H9 (cell line): ENCODE measurements around the gene BACH1. TPM values are rescaled to one million over a fixed set of nuclear protein-coding genes. Genes with fewer than 3 reads are reported as not detected.

Experiments
- DNase-seq: peaks from one replicate; pipeline ENCODE4 v3.0.0-alpha.2; 2017
- H2AFZ ChIP-seq: one replicate; pipeline ENCODE4 v1.6.1; 2013; ENCODE audit warnings: mild to moderate bottlenecking, low read length, control low read depth, moderate library complexity
- H2AK5ac ChIP-seq: 2 replicates; pipeline ENCODE4 v1.6.1; 2013; ENCODE audit warnings: low read length, control low read depth, mixed read lengths; ENCODE audit not compliant: insufficient read length
- H2BK120ac ChIP-seq: one replicate; pipeline ENCODE4 v1.6.1; 2013; ENCODE audit warnings: low read depth, mild to moderate bottlenecking, low read length, control low read depth, inconsistent platforms; ENCODE audit not compliant: poor library complexity, severe bottlenecking
- H2BK12ac ChIP-seq: 2 replicates; pipeline ENCODE4 v1.6.1; 2013; ENCODE audit warnings: low read length, control low read depth, mixed read lengths, low read depth; ENCODE audit not compliant: insufficient read length
- H2BK15ac ChIP-seq: 2 replicates; pipeline ENCODE4 v1.6.1; 2013; ENCODE audit warnings: low read depth, low read length, control low read depth
- H2BK20ac ChIP-seq: one replicate; pipeline ENCODE4 v1.6.1; 2013; ENCODE audit warnings: low read depth, mild to moderate bottlenecking, low read length, control low read depth, inconsistent platforms; ENCODE audit not compliant: poor library complexity, severe bottlenecking
- H2BK5ac ChIP-seq: 2 replicates; pipeline ENCODE4 v1.6.1; 2013; ENCODE audit warnings: low read length, control low read depth, mixed read lengths; ENCODE audit not compliant: insufficient read length
- H3K14ac ChIP-seq: 2 replicates; pipeline ENCODE4 v1.6.1; 2013; ENCODE audit warnings: low read length, control low read depth; ENCODE audit not compliant: insufficient read depth
- H3K18ac ChIP-seq: 2 replicates; pipeline ENCODE4 v1.6.1; 2013; ENCODE audit warnings: low read depth, mild to moderate bottlenecking, mixed read lengths, low read length, control low read depth; ENCODE audit not compliant: insufficient read length
- H3K23ac ChIP-seq: 2 replicates; pipeline ENCODE4 v1.6.1; 2013; ENCODE audit warnings: low read length, control low read depth, mixed read lengths, low read depth; ENCODE audit not compliant: insufficient read length
- H3K23me2 ChIP-seq: 2 replicates; pipeline ENCODE4 v1.6.1; 2013; ENCODE audit warnings: low read depth, mild to moderate bottlenecking, mixed read lengths, low read length, control low read depth; ENCODE audit not compliant: insufficient read length, poor library complexity, severe bottlenecking
- H3K27ac ChIP-seq: 2 replicates; pipeline ENCODE4 v1.5.1; 2013; ENCODE audit warnings: low read length, control low read depth, mixed read lengths, low read depth; ENCODE audit not compliant: insufficient read length
- H3K27me3 ChIP-seq: 2 replicates; pipeline ENCODE4 v1.6.1; 2013; ENCODE audit warnings: low read length, control low read depth, inconsistent platforms; ENCODE audit not compliant: insufficient read depth
- H3K4ac ChIP-seq: 2 replicates; pipeline ENCODE4 v1.6.1; 2013; ENCODE audit warnings: low read depth, mild to moderate bottlenecking, control low read depth, inconsistent platforms, low read length, moderate library complexity
- H3K4me1 ChIP-seq: 2 replicates; pipeline ENCODE4 v1.6.1; 2013; ENCODE audit warnings: low read length, control low read depth, inconsistent platforms; ENCODE audit not compliant: insufficient read depth
- H3K4me2 ChIP-seq: 2 replicates; pipeline ENCODE4 v1.6.1; 2013; ENCODE audit warnings: low read length, control low read depth, mixed read lengths; ENCODE audit not compliant: insufficient read length, insufficient read depth
- H3K56ac ChIP-seq: 2 replicates; pipeline ENCODE4 v1.6.1; 2013; ENCODE audit warnings: low read depth, mild to moderate bottlenecking, mixed read lengths, low read length, control low read depth; ENCODE audit not compliant: insufficient read length
- H3K79me1 ChIP-seq: 2 replicates; pipeline ENCODE4 v1.6.1; 2013; ENCODE audit warnings: low read depth, mild to moderate bottlenecking, moderate library complexity, low read length, control low read depth, inconsistent platforms; ENCODE audit not compliant: insufficient read depth, poor library complexity, severe bottlenecking
- H3K79me2 ChIP-seq: 2 replicates; pipeline ENCODE4 v1.6.1; 2013; ENCODE audit warnings: low read length, control low read depth, inconsistent platforms; ENCODE audit not compliant: insufficient read depth
- H3K9ac ChIP-seq: 2 replicates; pipeline ENCODE4 v1.6.1; 2013; ENCODE audit warnings: low read length, control low read depth, mixed read lengths; ENCODE audit not compliant: insufficient read length; ENCODE audit errors: extremely low read depth
- H3K9me3 ChIP-seq: one replicate; pipeline ENCODE4 v1.6.1; 2013; ENCODE audit warnings: low read depth, low read length, inconsistent platforms; ENCODE audit not compliant: control insufficient read depth
- H3T11ph ChIP-seq: one replicate; pipeline ENCODE4 v1.6.1; 2013; ENCODE audit warnings: mild to moderate bottlenecking, low read length, control low read depth, inconsistent platforms
- H4K20me1 ChIP-seq: one replicate; pipeline ENCODE4 v1.6.1; 2013; ENCODE audit not compliant: control insufficient read depth, insufficient read length, insufficient read depth
- H4K5ac ChIP-seq: 2 replicates; pipeline ENCODE4 v1.6.1; 2013; ENCODE audit warnings: low read depth, mild to moderate bottlenecking, mixed read lengths, low read length, control low read depth; ENCODE audit not compliant: insufficient read length
- H4K8ac ChIP-seq: replicated peaks from 2 replicates; pipeline ENCODE4 v1.6.1; 2013; ENCODE audit warnings: low read length, control low read depth, mixed read lengths, low read depth; ENCODE audit not compliant: insufficient read length
- H4K91ac ChIP-seq: 2 replicates; pipeline ENCODE4 v1.6.1; 2013; ENCODE audit warnings: low read depth, mild to moderate bottlenecking, moderate library complexity, mixed read lengths, low read length, control low read depth; ENCODE audit not compliant: insufficient read length
- H3K27ac Mint-ChIP-seq, 3 experiments: 2 replicates in 2 of 3; 3 replicates in 1 of 3; pipeline ENCODE4 v1.8.0; 2020 to 2021; ENCODE audit warnings: mixed read lengths in 3 of 3, mild to moderate bottlenecking in 1 of 3, moderate library complexity in 1 of 3
- H3K27me3 Mint-ChIP-seq: 2 replicates; pipeline ENCODE4 v1.8.0; 2021; ENCODE audit warnings: low read depth, mild to moderate bottlenecking, moderate library complexity, mixed read lengths
- H3K36me3 Mint-ChIP-seq, 3 experiments: 2 replicates in 2 of 3; 3 replicates in 1 of 3; pipeline ENCODE4 v1.8.0; 2020 to 2021; ENCODE audit warnings: low read depth in 3 of 3, mixed read lengths in 3 of 3; ENCODE audit not compliant: insufficient read depth in 1 of 3
- H3K4me1 Mint-ChIP-seq, 2 experiments: 2 replicates each; pipeline ENCODE4 v1.8.0; 2020; ENCODE audit warnings: mixed read lengths in 2 of 2
- H3K4me3 Mint-ChIP-seq, 2 experiments: 2 replicates in 1 of 2; 3 replicates in 1 of 2; pipeline ENCODE4 v1.8.0; 2020 to 2021; ENCODE audit warnings: mild to moderate bottlenecking in 2 of 2, mixed read lengths in 2 of 2, moderate library complexity in 1 of 2
- H3K9me3 Mint-ChIP-seq, 2 experiments: 2 replicates in 1 of 2; 3 replicates in 1 of 2; pipeline ENCODE4 v1.8.0; 2020; ENCODE audit warnings: mild to moderate bottlenecking in 2 of 2, mixed read lengths in 2 of 2, moderate library complexity in 1 of 2
- WGBS: extraction: QIAGEN DNeasy Blood & Tissue Kit; methylation state at CpG from one replicate; pipeline ENCODE4 v1.1.7; 2013; ENCODE audit warnings: missing lambda C conversion rate, low lambda C conversion rate, mixed read lengths; ENCODE audit not compliant: insufficient read length; ENCODE audit errors: extremely low coverage; 5-methylcytosine and 5-hydroxymethylcytosine counted together
- total RNA-seq: library from RNA; stranded (reverse); gene quantifications from 2 replicates; pipeline ENCODE4 v1.2.1, GENCODE V29; 2021
- TF ChIP-seq, protein P1 (sequence below): fragments of 200-600 bp; sonication (generic); conservative IDR thresholded peaks from 3 replicates; pipeline ENCODE4 v1.8.0; 2021; ENCODE audit warnings: antibody characterized with exemption, mild to moderate bottlenecking

BACH1 gene
- total RNA-seq, 1 experiment from 2014 or later: 42.4 TPM

DNA sequence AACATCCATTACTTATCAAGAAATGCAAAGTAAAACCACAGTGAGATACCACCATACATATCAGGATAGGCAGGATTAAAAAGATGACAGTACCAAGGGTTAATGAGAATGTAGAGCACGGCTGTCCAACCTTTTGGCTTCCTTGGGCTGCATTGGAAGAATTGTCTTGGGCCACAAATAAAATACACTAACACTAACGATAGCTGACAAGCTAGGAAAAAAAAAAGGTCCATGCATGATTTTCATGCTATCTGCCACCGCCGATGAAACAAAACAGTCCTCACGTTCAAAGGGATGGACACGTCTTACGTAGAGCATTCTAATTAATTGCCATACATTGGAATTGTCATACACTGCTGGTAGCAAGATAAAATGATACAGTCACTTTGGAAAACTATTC, 14.3 kb downstream of the BACH1 start:
- Histone ChIP-seq H3K23ac (no peak overlapping the region), H2BK120ac (no peak overlapping the region), H3K79me1 (peaks cover 14% of the 10 kb centered on the region), H3K9ac (no peak overlapping the region), H3K27me3 (no peaks in the 10 kb centered on the region), H3K56ac (no peak overlapping the region), H4K5ac (no peak overlapping the region), H3K23me2 (no peaks in the 10 kb centered on the region), H4K20me1 (no peaks in the 10 kb centered on the region), H3K79me2 (peaks cover 36% of the 10 kb centered on the region; the same call in 1 of the 2 replicates), H2AFZ (no peak overlapping the region), H2BK15ac (no peak overlapping the region), H3K4ac (no peak overlapping the region), H3K4me1 (no peaks in the 10 kb centered on the region; the same call in 1 of the 2 replicates), H3K27ac (no peak overlapping the region), H2BK20ac (no peak overlapping the region), H3K4me2 (no peak overlapping the region), H3T11ph (no peak overlapping the region), H3K18ac (no peak overlapping the region), H3K9me3 (no peaks in the 10 kb centered on the region), H2BK5ac (no peak overlapping the region), H2AK5ac (no peak overlapping the region), H3K14ac (no peak overlapping the region), H4K91ac (no peak overlapping the region), H4K8ac (no peak overlapping the region), H2BK12ac (no peak overlapping the region)
- H3K36me3 Mint-ChIP-seq: peaks cover 2 to 18% (median 10%) of the 10 kb centered on the region in 3 experiments; a peak in 5 of 7 replicates
- H3K27ac Mint-ChIP-seq: no peak overlapping the region
- peaks cover 12 to 15% of the 10 kb centered on the region in 2 experiments for H3K4me1 Mint-ChIP-seq
- TF ChIP-seq, protein P1, sequence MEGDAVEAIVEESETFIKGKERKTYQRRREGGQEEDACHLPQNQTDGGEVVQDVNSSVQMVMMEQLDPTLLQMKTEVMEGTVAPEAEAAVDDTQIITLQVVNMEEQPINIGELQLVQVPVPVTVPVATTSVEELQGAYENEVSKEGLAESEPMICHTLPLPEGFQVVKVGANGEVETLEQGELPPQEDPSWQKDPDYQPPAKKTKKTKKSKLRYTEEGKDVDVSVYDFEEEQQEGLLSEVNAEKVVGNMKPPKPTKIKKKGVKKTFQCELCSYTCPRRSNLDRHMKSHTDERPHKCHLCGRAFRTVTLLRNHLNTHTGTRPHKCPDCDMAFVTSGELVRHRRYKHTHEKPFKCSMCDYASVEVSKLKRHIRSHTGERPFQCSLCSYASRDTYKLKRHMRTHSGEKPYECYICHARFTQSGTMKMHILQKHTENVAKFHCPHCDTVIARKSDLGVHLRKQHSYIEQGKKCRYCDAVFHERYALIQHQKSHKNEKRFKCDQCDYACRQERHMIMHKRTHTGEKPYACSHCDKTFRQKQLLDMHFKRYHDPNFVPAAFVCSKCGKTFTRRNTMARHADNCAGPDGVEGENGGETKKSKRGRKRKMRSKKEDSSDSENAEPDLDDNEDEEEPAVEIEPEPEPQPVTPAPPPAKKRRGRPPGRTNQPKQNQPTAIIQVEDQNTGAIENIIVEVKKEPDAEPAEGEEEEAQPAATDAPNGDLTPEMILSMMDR: no peak
- H3K4me3 Mint-ChIP-seq: no peak overlapping the region
- no peaks in the 10 kb centered on the region for H3K27me3 Mint-ChIP-seq
- DNase-seq: no peak
- H3K9me3 Mint-ChIP-seq: no peaks in the 10 kb centered on the region
- no CpG with 5 or more reads among the region's 7 CpGs for WGBS
